Measurements from ENCODE around the gene TRIM62. TPM values are rescaled to one million over a fixed set of nuclear protein-coding genes. Genes with fewer than 3 reads are reported as not detected.

Gene TRIM62
- total RNA-seq: 10 to 100 TPM; 10.3 to 11.5 TPM

- peak within 1 kb of the TSS; percentile 90 for H3K4me3 Mint-ChIP-seq
- H3K27me3 Mint-ChIP-seq: peaks cover 29% of the 10 kb centered on the region
- peaks cover 2% of the 10 kb centered on the region for H3K36me3 Mint-ChIP-seq (ENCODE audit: low read depth)
- POLR2A ChIA-PET: interaction anchor here (0.6 to 4.2 kb wide), 17 partner anchors 8 to 290 kb away, joined by 3 to 48 read pairs (median 3); partner anchors contain the start of genes AZIN2 and ZSCAN20
- no peaks in the 10 kb centered on the region for H3K9me3 Mint-ChIP-seq
- peaks cover 26% of the 10 kb centered on the region for H3K4me1 Mint-ChIP-seq
- DNase-seq: peak; percentile 79
- peak within 1 kb of the TSS; percentile 80 for H3K27ac Mint-ChIP-seq
- CTCF ChIA-PET: interaction anchor here (1.6 to 2.1 kb wide), 4 partner anchors 55 to 290 kb away, joined by 4 to 26 read pairs (median 5); no protein-coding TSS in a partner anchor
These were observed at the start of gene TRIM62 for GRCh38 chr1:33181921-33182341. TRIM62 (minus strand) TSS chr1:33182043; CDS start chr1:33181432, 611 bp downstream.

- H3K9me3 Mint-ChIP-seq: no peaks in the 10 kb centered on the region
- no peak overlapping the region for H3K27ac Mint-ChIP-seq
- ChIA-PET POLR2A (interaction anchor here (1.1 kb wide), 1 partner anchor 104 kb away, joined by 3 read pairs; no protein-coding TSS in a partner anchor), CTCF (no interaction called here)
- no peak overlapping the region for H3K4me3 Mint-ChIP-seq
- no peak for DNase-seq
- no peaks in the 10 kb centered on the region for H3K36me3 Mint-ChIP-seq (ENCODE audit: low read depth)
- H3K27me3 Mint-ChIP-seq: peaks cover 9% of the 10 kb centered on the region
- H3K4me1 Mint-ChIP-seq: peaks cover 12% of the 10 kb centered on the region
These were observed 49.3 kb upstream of the TRIM62 start for GRCh38 chr1:33231166-33231565.

GRCh38 chr1:33228935-33229487 lies 47.2 kb upstream of the TRIM62 start:
- Mint-ChIP-seq H3K4me1 (peaks cover 12% of the 10 kb centered on the region), H3K4me3 (no peak overlapping the region), H3K27me3 (peaks cover 19% of the 10 kb centered on the region), H3K36me3 (ENCODE audit: low read depth) (no peaks in the 10 kb centered on the region), H3K9me3 (peaks cover 7% of the 10 kb centered on the region), H3K27ac (no peak overlapping the region)
- ChIA-PET CTCF (interaction anchor here (1.2 kb wide), 1 partner anchor 21 kb away, joined by 4 read pairs; no protein-coding TSS in a partner anchor), POLR2A (no interaction called here)
- no peak for DNase-seq

GRCh38 chr1:33225586-33225985 lies 43.7 kb upstream of the TRIM62 start:
- H3K4me1 Mint-ChIP-seq: peaks cover 3% of the 10 kb centered on the region
- CTCF ChIA-PET: no interaction called here
- H3K9me3 Mint-ChIP-seq: peaks cover 13% of the 10 kb centered on the region
- H3K36me3 Mint-ChIP-seq (ENCODE audit: low read depth): peaks cover 2% of the 10 kb centered on the region
- DNase-seq: no peak
- H3K27ac Mint-ChIP-seq: no peak overlapping the region
- H3K4me3 Mint-ChIP-seq: no peak overlapping the region
- H3K27me3 Mint-ChIP-seq: peaks cover 29% of the 10 kb centered on the region
- POLR2A ChIA-PET: no interaction called here

GRCh38 chr1:33224166-33224707 lies 42.4 kb upstream of the TRIM62 start:
- Mint-ChIP-seq H3K9me3 (peaks cover 13% of the 10 kb centered on the region), H3K4me3 (no peak overlapping the region), H3K36me3 (ENCODE audit: low read depth) (peaks cover 2% of the 10 kb centered on the region), H3K27ac (no peak overlapping the region), H3K4me1 (peaks cover 2% of the 10 kb centered on the region), H3K27me3 (peaks cover 29% of the 10 kb centered on the region)
- CTCF ChIA-PET: no interaction called here
- DNase-seq: no peak
- POLR2A ChIA-PET: no interaction called here

- ChIA-PET POLR2A (no interaction called here), CTCF (no interaction called here)
- peaks cover 2% of the 10 kb centered on the region for H3K4me1 Mint-ChIP-seq
- H3K9me3 Mint-ChIP-seq: peaks cover 13% of the 10 kb centered on the region
- DNase-seq: no peak
- no peak overlapping the region for H3K27ac Mint-ChIP-seq
- H3K27me3 Mint-ChIP-seq: peaks cover 20% of the 10 kb centered on the region
- no peak overlapping the region for H3K4me3 Mint-ChIP-seq
- peaks cover 2% of the 10 kb centered on the region for H3K36me3 Mint-ChIP-seq (ENCODE audit: low read depth)
These were observed 40.5 kb upstream of the TRIM62 start for GRCh38 chr1:33222381-33222780.

GRCh38 chr1:33221385-33221758 lies 39.5 kb upstream of the TRIM62 start:
- DNase-seq: no peak
- peaks cover 2% of the 10 kb centered on the region for H3K36me3 Mint-ChIP-seq (ENCODE audit: low read depth)
- H3K9me3 Mint-ChIP-seq: peaks cover 13% of the 10 kb centered on the region
- peaks cover 20% of the 10 kb centered on the region for H3K27me3 Mint-ChIP-seq
- H3K4me1 Mint-ChIP-seq: peaks cover 2% of the 10 kb centered on the region
- H3K27ac Mint-ChIP-seq: no peak overlapping the region
- POLR2A ChIA-PET: no interaction called here
- no peak overlapping the region for H3K4me3 Mint-ChIP-seq
- CTCF ChIA-PET: no interaction called here

- POLR2A ChIA-PET: no interaction called here
- Mint-ChIP-seq H3K36me3 (ENCODE audit: low read depth) (peaks cover 2% of the 10 kb centered on the region), H3K9me3 (peaks cover 13% of the 10 kb centered on the region), H3K27ac (no peak overlapping the region), H3K4me3 (no peak overlapping the region), H3K4me1 (peaks cover 2% of the 10 kb centered on the region), H3K27me3 (peaks cover 20% of the 10 kb centered on the region)
- CTCF ChIA-PET: interaction anchor here (1.0 kb wide), 1 partner anchor 75 kb away, joined by 3 read pairs; no protein-coding TSS in a partner anchor
- DNase-seq: no peak
These were observed 39.0 kb upstream of the TRIM62 start for GRCh38 chr1:33220676-33221384.

- H3K27ac Mint-ChIP-seq: no peak overlapping the region
- peaks cover 17% of the 10 kb centered on the region for H3K27me3 Mint-ChIP-seq
- CTCF ChIA-PET: interaction anchor here (1.0 kb wide), 1 partner anchor 75 kb away, joined by 3 read pairs; no protein-coding TSS in a partner anchor
These were observed 38.2 kb upstream of the TRIM62 start for GRCh38 chr1:33219886-33220661.

GRCh38 chr1:33211972-33212371 lies 30.1 kb upstream of the TRIM62 start:
- POLR2A ChIA-PET: no interaction called here
- DNase-seq: no peak
- Mint-ChIP-seq H3K27me3 (peaks cover 38% of the 10 kb centered on the region), H3K27ac (no peak overlapping the region), H3K36me3 (ENCODE audit: low read depth) (no peaks in the 10 kb centered on the region), H3K4me1 (no peaks in the 10 kb centered on the region), H3K4me3 (no peak overlapping the region), H3K9me3 (peaks cover 4% of the 10 kb centered on the region)
- CTCF ChIA-PET: no interaction called here

More at GRCh38 chr1:33219886-33220661, 38.2 kb upstream of the TRIM62 start:
- DNase-seq: no peak
- Mint-ChIP-seq H3K9me3 (peaks cover 13% of the 10 kb centered on the region), H3K4me3 (no peak overlapping the region), H3K4me1 (no peaks in the 10 kb centered on the region), H3K36me3 (ENCODE audit: low read depth) (peaks cover 2% of the 10 kb centered on the region)
- POLR2A ChIA-PET: no interaction called here

GRCh38 chr1:33206340-33206739 lies 24.5 kb upstream of the TRIM62 start:
- Mint-ChIP-seq H3K4me3 (no peak overlapping the region), H3K27me3 (peaks cover 49% of the 10 kb centered on the region), H3K27ac (no peak overlapping the region), H3K9me3 (no peaks in the 10 kb centered on the region), H3K4me1 (no peaks in the 10 kb centered on the region), H3K36me3 (ENCODE audit: low read depth) (no peaks in the 10 kb centered on the region)
- no peak for DNase-seq
- ChIA-PET POLR2A (no interaction called here), CTCF (no interaction called here)

GRCh38 chr1:33195556-33195955 lies 13.7 kb upstream of the TRIM62 start:
- Mint-ChIP-seq H3K36me3 (ENCODE audit: low read depth) (no peaks in the 10 kb centered on the region), H3K4me1 (peaks cover 5% of the 10 kb centered on the region), H3K9me3 (no peaks in the 10 kb centered on the region), H3K27me3 (peaks cover 30% of the 10 kb centered on the region), H3K4me3 (no peak overlapping the region), H3K27ac (no peak overlapping the region)
- DNase-seq: no peak
- ChIA-PET CTCF (interaction anchor here (1.1 kb wide), 1 partner anchor 100 kb away, joined by 4 read pairs; no protein-coding TSS in a partner anchor), POLR2A (no interaction called here)

- Mint-ChIP-seq H3K27me3 (peaks cover 20% of the 10 kb centered on the region), H3K4me3 (no peak overlapping the region), H3K27ac (no peak overlapping the region), H3K9me3 (no peaks in the 10 kb centered on the region), H3K36me3 (ENCODE audit: low read depth) (no peaks in the 10 kb centered on the region), H3K4me1 (peaks cover 7% of the 10 kb centered on the region)
- POLR2A ChIA-PET: interaction anchor here (1.0 kb wide), 1 partner anchor 65 kb away, joined by 3 read pairs; no protein-coding TSS in a partner anchor
- CTCF ChIA-PET: no interaction called here
- no peak for DNase-seq
These were observed 10.0 kb upstream of the TRIM62 start for GRCh38 chr1:33191731-33192275.
